Nephron progenitor cell (in vitro differentiated cells): ENCODE results near the gene ZNF746.

ENCODE experiments used
- DNase-seq: peaks from one replicate; pipeline ENCODE4 v3.0.0; 2021
- H3K27ac Mint-ChIP-seq: 2 replicates; pipeline ENCODE4 v1.8.0; 2021; ENCODE audit warnings: mild to moderate bottlenecking, moderate library complexity, mixed read lengths
- H3K27me3 Mint-ChIP-seq: 2 replicates; pipeline ENCODE4 v1.8.0; 2021; ENCODE audit warnings: mild to moderate bottlenecking, low read depth, mixed read lengths; ENCODE audit not compliant: poor library complexity
- H3K36me3 Mint-ChIP-seq: 2 replicates; pipeline ENCODE4 v1.8.0; 2021; ENCODE audit warnings: low read depth, mixed read lengths
- H3K4me1 Mint-ChIP-seq: 2 replicates; pipeline ENCODE4 v1.8.0; 2021; ENCODE audit warnings: mixed read lengths
- H3K4me3 Mint-ChIP-seq: 2 replicates; pipeline ENCODE4 v1.8.0; 2021; ENCODE audit warnings: mild to moderate bottlenecking, moderate library complexity, mixed read lengths
- H3K9me3 Mint-ChIP-seq: 2 replicates; pipeline ENCODE4 v1.8.0; 2021; ENCODE audit warnings: mild to moderate bottlenecking, moderate library complexity, mixed read lengths
- CTCF ChIP-seq: fragments of 200-600 bp; sonication (generic); IDR thresholded peaks from 2 replicates; pipeline ENCODE4 v1.5.0; 2021; ENCODE audit warnings: antibody characterized with exemption

Gene ZNF746

DNA sequence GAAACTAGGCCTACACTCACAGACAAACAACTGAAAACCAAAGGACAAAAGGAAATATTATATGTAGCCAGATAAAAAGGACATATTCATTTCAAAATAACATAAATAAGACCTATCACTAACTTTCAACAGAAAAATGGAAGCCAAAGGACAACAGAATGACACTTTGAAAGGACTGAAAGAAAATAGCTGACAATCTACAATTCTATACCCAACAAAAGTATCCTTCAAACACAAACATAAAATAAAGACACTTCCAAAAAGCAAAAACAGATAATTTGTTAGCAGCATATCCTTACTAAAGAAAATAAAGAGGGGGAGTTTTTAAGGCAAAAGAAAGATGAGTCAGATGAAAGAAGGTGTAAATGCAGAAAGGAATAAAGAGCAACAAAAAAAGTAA, 7.9 kb upstream of the ZNF746 start:
- Mint-ChIP-seq H3K4me3 (no peak overlapping the region), H3K27ac (no peak overlapping the region), H3K36me3 (peaks cover 5% of the 10 kb centered on the region), H3K9me3 (peaks cover 66% of the 10 kb centered on the region), H3K27me3 (peaks cover 48% of the 10 kb centered on the region), H3K4me1 (no peaks in the 10 kb centered on the region)
- DNase-seq = no peak
- no peak for TF ChIP-seq CTCF

GRCh38 chr7:149501651-149502050, 4.0 kb upstream of the ZNF746 start:
- H3K4me1 Mint-ChIP-seq = peaks cover 3% of the 10 kb centered on the region
- peaks cover 58% of the 10 kb centered on the region for H3K27me3 Mint-ChIP-seq
- no peak for DNase-seq
- H3K27ac Mint-ChIP-seq = no peak overlapping the region
- H3K9me3 Mint-ChIP-seq = peaks cover 29% of the 10 kb centered on the region
- no peak overlapping the region for H3K4me3 Mint-ChIP-seq
- no peaks in the 10 kb centered on the region for H3K36me3 Mint-ChIP-seq
- TF ChIP-seq CTCF = no peak

DNA sequence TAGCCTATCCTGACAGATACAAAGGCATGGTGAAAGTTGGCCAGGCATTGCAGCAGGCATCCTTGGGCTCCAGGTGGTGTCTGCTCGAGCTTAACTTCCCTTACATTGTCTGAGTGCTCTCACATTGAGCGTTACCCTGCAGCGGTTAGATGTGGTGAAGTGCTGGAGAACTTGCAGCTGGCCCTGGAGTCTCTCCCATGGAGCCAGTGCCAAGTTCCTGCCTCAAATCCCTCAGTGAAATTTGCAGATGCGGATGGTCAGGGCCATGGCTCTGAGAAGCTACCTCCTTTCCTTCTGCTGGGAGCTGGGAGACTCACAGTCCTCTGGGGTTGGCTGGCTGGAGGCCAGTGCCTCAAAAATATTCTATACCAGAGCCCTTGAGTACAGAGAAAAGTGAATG, 3.3 kb upstream of the ZNF746 start:
- H3K36me3 Mint-ChIP-seq = no peaks in the 10 kb centered on the region
- H3K27ac Mint-ChIP-seq = no peak overlapping the region
- H3K9me3 Mint-ChIP-seq = peaks cover 23% of the 10 kb centered on the region
- no peak for TF ChIP-seq CTCF
- peaks cover 58% of the 10 kb centered on the region for H3K27me3 Mint-ChIP-seq
- H3K4me1 Mint-ChIP-seq = peaks cover 10% of the 10 kb centered on the region
- DNase-seq = no peak
- H3K4me3 Mint-ChIP-seq = no peak overlapping the region

- no peak overlapping the region for H3K4me3 Mint-ChIP-seq
These were observed 2.6 kb upstream of the ZNF746 start for GRCh38 chr7:149500201-149500600.

DNA sequence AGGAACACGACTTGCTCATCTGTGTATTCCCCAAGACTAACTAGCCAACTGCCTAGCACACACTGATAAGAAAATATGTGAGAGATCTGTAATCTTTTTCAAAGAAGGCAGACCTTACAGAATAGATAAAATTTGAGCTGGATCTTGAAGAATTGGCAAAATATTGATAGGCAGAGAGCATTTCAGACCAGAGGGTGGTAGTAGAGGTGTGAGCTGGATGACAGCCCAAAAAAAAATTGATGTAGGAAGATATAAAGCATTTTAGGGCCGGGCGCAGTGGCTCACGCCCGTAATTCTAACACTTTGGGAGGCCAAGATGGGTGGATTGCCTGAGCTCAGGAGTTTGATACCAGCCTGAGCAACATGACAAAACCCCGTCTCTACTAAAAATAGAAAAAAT, 1.2 kb upstream of the ZNF746 start:
- H3K27ac Mint-ChIP-seq = no peak overlapping the region
- DNase-seq = no peak
- no peak for TF ChIP-seq CTCF

More at GRCh38 chr7:149500201-149500600, 2.6 kb upstream of the ZNF746 start:
- H3K27me3 Mint-ChIP-seq = peaks cover 58% of the 10 kb centered on the region
- peaks cover 17% of the 10 kb centered on the region for H3K4me1 Mint-ChIP-seq
- H3K9me3 Mint-ChIP-seq = peaks cover 17% of the 10 kb centered on the region
- H3K27ac Mint-ChIP-seq = no peak overlapping the region
- no peaks in the 10 kb centered on the region for H3K36me3 Mint-ChIP-seq
- no peak for TF ChIP-seq CTCF
- no peak for DNase-seq

GRCh38 chr7:149496642-149497391, 792 bp downstream of the ZNF746 start:
- TF ChIP-seq CTCF = no peak
- Mint-ChIP-seq H3K27ac (peak overlapping the region; percentile 93), H3K9me3 (no peaks in the 10 kb centered on the region), H3K36me3 (peaks cover 22% of the 10 kb centered on the region), H3K4me1 (peaks cover 25% of the 10 kb centered on the region), H3K27me3 (peaks cover 36% of the 10 kb centered on the region), H3K4me3 (peak overlapping the region; percentile 96)
- peak; percentile 64 for DNase-seq

More for the DNA sequence above, 1.2 kb upstream of the ZNF746 start:
- Mint-ChIP-seq H3K4me3 (no peak overlapping the region), H3K27me3 (peaks cover 47% of the 10 kb centered on the region), H3K4me1 (peaks cover 25% of the 10 kb centered on the region), H3K36me3 (peaks cover 4% of the 10 kb centered on the region), H3K9me3 (peaks cover 4% of the 10 kb centered on the region)
